Naive B cell (primary cell): ENCODE measurements around the gene QPCTL. TPM values are rescaled to one million over a fixed set of nuclear protein-coding genes. Genes with fewer than 3 reads are reported as not detected.
A peak's percentile ranks its signal among the peaks of the same experiment; 100 is the strongest.
"Not testable (repeated sequence)": the region's sequence is repeated elsewhere in the genome, so short reads cannot be mapped to it uniquely, and the experiment has no call there.

ENCODE experiments used
- ATAC-seq, 2 donors: fragments of 150-1000 bp; cut with Tn5 transposase; 2 replicates each; pipeline ENCODE4 v1.10.0; 2021; ENCODE audit warnings: low read depth in 2 of 2, mild to moderate bottlenecking in 2 of 2, moderate library complexity in 2 of 2
- DNase-seq: peaks from one replicate; pipeline ENCODE4 v3.0.0; 2022
- H3K27ac Mint-ChIP-seq, 6 donors: one replicate each; pipeline ENCODE4 v1.8.0; 2020 to 2022; ENCODE audit warnings: mild to moderate bottlenecking in 6 of 6, mixed read lengths in 6 of 6, moderate library complexity in 5 of 6, inconsistent platforms in 2 of 6
- H3K27me3 Mint-ChIP-seq, 3 donors: one replicate each; pipeline ENCODE4 v1.8.0; 2021 to 2022; ENCODE audit warnings: mixed read lengths in 3 of 3, mild to moderate bottlenecking in 1 of 3
- H3K36me3 Mint-ChIP-seq, 2 donors: one replicate each; pipeline ENCODE4 v1.8.0; 2020 to 2022; ENCODE audit warnings: mixed read lengths in 2 of 2, inconsistent platforms in 1 of 2, mild to moderate bottlenecking in 1 of 2
- H3K4me1 Mint-ChIP-seq, 3 donors: one replicate each; pipeline ENCODE4 v1.8.0; 2020 to 2022; ENCODE audit warnings: mixed read lengths in 3 of 3, inconsistent platforms in 1 of 3, mild to moderate bottlenecking in 1 of 3, moderate library complexity in 1 of 3
- H3K4me3 Mint-ChIP-seq, 8 donors: one replicate each; pipeline ENCODE4 v1.8.0; 2020 to 2022; ENCODE audit warnings: mild to moderate bottlenecking in 8 of 8, mixed read lengths in 8 of 8, moderate library complexity in 8 of 8, inconsistent platforms in 2 of 8
- H3K9me3 Mint-ChIP-seq, 7 donors: one replicate each; pipeline ENCODE4 v1.8.0; 2020 to 2022; ENCODE audit warnings: mixed read lengths in 7 of 7, mild to moderate bottlenecking in 5 of 7, inconsistent platforms in 2 of 7, moderate library complexity in 1 of 7
- polyA plus RNA-seq, 6 donors: library from polyadenylated mRNA; unstranded; fragments of 300-500 nt; fragmentation: Illumina TruSeq; gene quantifications; one replicate each; pipeline ENCODE4 v1.2.3, GENCODE V29; 2021; ENCODE audit warnings: low read depth in 6 of 6

The QPCTL gene
- polyA plus RNA-seq, 6 donors from 2014 or later: 0.70 to 6.8 (median 1.7) TPM

DNA sequence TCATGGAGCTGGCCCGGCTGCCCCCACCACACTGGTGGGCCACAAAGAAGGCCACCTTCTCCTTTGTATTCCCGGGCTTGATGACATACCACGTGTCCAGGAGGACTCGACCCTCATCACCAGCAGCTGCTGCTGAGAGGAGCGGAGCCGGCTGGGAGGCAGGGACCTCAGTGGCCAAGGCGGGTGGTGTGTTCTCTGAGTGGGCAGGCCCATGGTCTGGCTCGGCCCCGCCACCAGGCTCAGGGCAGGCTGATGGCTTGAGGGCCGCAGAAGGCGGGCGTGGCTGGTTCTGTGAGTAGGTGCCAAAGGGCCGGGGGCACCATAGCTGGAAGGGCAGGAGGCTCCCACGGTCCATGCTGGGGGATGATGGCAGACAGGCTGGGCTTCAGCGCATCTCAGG is 20.7 kb downstream of the QPCTL start:
- no peak for ATAC-seq
- no peak overlapping the region for H3K27ac Mint-ChIP-seq
- H3K4me1 Mint-ChIP-seq: peaks cover 29 to 39% (median 38%) of the 10 kb centered on the region in 3 donors
- peaks cover 0 to 11% of the 10 kb centered on the region in 2 donors for H3K36me3 Mint-ChIP-seq
- H3K9me3 Mint-ChIP-seq: no peaks in the 10 kb centered on the region
- no peaks in the 10 kb centered on the region for H3K27me3 Mint-ChIP-seq
- no peak overlapping the region for H3K4me3 Mint-ChIP-seq
- no peak for DNase-seq

DNA sequence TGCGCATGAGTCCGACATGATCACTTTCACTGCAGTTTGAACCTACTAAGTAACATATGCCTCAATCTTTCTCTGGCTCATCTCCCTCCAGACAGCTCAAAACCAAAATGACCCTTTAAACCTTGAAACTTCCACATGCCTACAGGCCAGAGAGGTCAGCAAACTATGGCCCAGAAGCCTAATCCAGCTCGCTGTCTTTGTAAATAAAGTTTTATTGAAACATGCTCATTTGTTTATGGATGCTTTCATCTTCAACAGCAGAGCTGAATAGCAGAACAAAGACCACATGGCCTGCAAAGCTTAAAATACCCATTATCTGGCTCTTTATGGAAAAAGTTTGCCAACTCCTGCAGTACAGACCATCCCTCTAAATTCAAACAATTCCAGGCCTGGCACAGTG is 22.7 kb downstream of the QPCTL start:
- Mint-ChIP-seq H3K27ac (peak overlapping the region in 2 of 6 donors; percentile 54 to 89), H3K4me3 (peak overlapping the region in 1 of 8 donors; percentile 86), H3K27me3 (no peaks in the 10 kb centered on the region), H3K9me3 (no peaks in the 10 kb centered on the region), H3K36me3 (peaks cover 8 to 11% of the 10 kb centered on the region in 2 donors), H3K4me1 (peaks cover 35 to 46% (median 39%) of the 10 kb centered on the region in 3 donors)
- DNase-seq (no peak), ATAC-seq (no peak)

DNA sequence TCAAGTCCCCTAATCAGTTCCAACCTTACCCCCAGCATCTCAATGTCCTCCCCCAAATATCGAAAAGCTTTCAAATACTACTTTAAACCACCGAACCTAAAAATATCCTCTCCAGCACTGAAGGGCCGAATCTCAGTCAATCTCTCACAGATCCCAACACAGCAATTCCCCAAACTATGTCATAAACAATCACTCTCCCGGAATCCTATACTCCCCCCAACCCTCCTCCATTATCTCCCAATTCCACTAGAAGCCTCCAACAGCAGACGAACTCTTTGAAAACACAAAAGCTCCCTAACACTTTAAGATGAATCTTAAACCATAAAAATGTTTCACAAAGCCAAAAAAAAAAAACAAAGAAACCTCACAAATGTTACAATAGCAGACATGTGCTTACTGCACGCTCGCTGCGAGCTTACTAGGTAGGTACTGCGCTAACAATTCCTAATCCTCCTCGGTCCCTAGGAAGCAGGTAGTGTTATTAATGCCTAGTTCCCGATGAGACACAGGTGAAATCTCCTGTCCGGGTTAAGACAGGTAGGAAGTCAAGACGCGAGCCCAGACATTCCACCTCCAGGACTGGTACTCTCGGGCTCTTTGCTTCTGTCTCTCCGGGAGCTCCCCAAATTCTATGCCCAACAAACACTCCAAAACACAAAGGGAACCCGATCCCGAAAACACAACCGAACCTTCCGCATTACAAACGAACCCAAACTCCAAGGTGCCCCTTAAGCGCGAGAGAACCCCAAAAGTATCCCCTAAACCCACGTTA is 24.1 kb downstream of the QPCTL start:
- peak overlapping the region; percentile 87 to 99 (median 98) for H3K27ac Mint-ChIP-seq
- H3K4me3 Mint-ChIP-seq: peak overlapping the region; percentile 86 to 99 (median 97)
- H3K9me3 Mint-ChIP-seq: no peaks in the 10 kb centered on the region
- peak; percentile 0 to 1 for ATAC-seq
- DNase-seq: no peak
- no peaks in the 10 kb centered on the region for H3K27me3 Mint-ChIP-seq
- H3K36me3 Mint-ChIP-seq: peaks cover 0 to 8% of the 10 kb centered on the region in 2 donors
- H3K4me1 Mint-ChIP-seq: peaks cover 30 to 41% (median 38%) of the 10 kb centered on the region in 3 donors

DNA sequence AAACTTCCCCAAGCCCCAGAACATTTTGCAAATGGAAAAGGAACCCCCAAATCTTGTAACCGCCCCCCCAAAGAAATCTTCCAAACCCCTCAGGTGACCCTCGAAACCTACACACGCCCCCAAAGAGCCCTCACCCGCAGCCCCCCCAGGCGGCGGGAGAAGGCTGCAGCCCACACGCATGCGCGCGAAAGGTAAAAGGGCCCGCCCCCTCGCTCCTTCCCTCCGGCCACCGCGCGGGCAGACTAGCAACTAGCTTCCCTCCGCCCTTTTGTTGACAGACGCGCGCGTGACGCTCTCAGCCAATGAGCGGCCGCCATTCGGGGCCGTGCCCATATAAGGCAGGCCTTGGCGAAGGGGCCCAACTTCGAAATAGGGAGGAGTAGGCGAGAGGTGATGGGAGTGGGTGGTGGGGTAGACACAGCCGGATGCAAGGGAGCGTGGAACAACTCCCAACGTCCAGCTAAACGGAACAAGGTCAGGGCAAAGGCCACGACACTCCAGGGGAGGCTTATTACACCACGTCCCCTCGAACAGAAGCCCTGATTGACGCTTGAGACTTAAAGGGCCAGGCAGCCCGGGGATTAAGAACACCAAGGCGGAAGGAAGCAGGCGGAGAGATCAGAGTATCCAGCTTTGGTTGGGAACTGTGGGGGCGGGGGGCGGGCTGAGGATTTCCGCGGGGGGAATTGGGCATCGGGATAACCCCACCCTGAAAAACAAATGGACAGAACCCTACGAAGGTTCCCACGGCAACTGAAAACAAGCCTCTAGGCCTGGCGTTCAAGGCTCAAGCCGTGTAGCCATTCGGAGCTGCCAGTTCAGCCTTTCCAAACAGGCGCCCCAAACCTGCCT is 24.9 kb downstream of the QPCTL start:
- peak; percentile 93 for ATAC-seq
- H3K4me3 Mint-ChIP-seq: peak overlapping the region; percentile 86 to 99 (median 97)
- peak overlapping the region; percentile 87 to 99 (median 98) for H3K27ac Mint-ChIP-seq
- peak; percentile 96 for DNase-seq
- H3K27me3 Mint-ChIP-seq: no peaks in the 10 kb centered on the region
- H3K9me3 Mint-ChIP-seq: no peaks in the 10 kb centered on the region
- H3K36me3 Mint-ChIP-seq: peaks cover 0 to 8% of the 10 kb centered on the region in 2 donors
- H3K4me1 Mint-ChIP-seq: peaks cover 35 to 41% (median 40%) of the 10 kb centered on the region in 3 donors

DNA sequence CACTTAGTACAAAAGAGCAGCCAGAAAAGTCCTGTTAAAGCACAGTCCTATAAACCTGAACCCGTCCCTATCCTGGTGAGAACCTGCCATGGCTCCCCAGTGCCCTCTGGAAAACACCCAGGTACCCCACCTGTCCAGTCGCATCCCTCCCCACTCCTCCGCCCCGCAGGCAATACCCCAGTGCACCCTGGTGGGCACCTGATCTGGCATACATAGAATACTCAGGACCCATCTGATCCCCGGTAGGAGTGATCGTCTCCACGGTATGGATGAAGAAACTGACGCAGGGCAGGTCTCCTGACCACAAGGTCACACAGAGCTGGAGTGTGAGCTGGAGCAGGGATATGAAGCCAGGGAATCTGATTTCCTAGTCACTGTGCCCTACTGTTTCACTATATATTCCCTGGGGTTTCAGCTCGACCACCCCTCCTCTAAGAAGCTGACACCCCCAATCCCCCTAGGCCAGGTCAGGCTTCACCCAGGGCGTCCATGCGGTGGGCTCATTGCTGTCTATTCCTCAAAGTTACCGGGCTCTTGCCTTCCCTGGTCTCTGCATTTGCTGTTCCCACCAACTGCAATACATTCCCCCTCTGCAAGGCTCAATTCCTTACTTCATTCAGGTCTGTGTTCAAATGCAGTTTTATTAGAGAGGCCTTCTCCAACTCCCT is 25.7 kb downstream of the QPCTL start:
- H3K36me3 Mint-ChIP-seq: peaks cover 0 to 8% of the 10 kb centered on the region in 2 donors
- DNase-seq (no peak), ATAC-seq (no peak)
- H3K4me3 Mint-ChIP-seq: peak overlapping the region; percentile 86 to 99 (median 97)
- H3K27ac Mint-ChIP-seq: peak overlapping the region; percentile 84 to 99 (median 98)
- H3K9me3 Mint-ChIP-seq: no peaks in the 10 kb centered on the region
- H3K27me3 Mint-ChIP-seq: no peaks in the 10 kb centered on the region
- H3K4me1 Mint-ChIP-seq: peaks cover 35 to 41% (median 40%) of the 10 kb centered on the region in 3 donors

DNA sequence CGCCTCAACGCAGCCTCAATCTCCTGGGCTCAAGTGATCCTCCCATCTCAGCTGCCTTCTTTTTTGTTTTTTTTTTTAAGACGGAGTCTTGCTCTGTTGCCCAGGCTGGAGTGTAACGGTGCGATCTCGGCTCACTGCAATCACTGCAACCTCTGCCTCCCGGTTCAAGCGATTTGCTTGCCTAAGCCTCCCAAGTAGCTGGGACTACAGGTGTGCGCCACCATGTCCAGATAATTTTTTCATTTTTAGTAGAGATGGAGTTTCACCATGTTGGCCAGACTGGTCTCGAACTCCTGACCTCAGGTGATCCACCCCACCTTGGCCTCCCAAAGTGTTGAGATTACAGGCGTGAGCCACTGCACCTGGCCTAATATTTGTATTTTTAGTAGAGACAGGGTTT is 27.6 kb downstream of the QPCTL start:
- ATAC-seq, H3K27me3 Mint-ChIP-seq, H3K36me3 Mint-ChIP-seq, H3K9me3 Mint-ChIP-seq, DNase-seq: not testable (repeated sequence)
- Mint-ChIP-seq H3K4me1 (peaks cover 37 to 45% (median 42%) of the 10 kb centered on the region in 3 donors), H3K4me3 (peak overlapping the region in 1 of 8 donors; percentile 24), H3K27ac (peak overlapping the region in 1 of 6 donors; percentile 24)

DNA sequence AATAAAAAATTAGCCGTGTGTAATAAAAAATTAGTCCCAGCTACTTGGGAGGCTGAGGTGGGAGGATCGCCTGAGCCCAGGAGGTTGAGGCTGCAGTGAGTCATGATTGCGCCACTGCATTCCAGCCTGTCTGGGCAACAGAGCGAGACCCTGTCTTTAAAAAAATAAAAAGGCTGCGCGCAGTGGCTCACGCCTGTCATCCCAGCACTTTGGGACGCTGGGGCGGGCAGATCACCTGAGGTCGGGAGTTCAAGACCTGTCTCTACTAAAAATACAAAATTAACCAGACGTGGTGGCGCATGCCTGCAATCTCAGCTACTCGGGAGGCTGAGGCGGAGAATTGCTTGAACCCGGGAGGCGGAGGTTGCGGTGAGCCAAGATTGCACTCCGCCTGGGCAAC is 36.2 kb downstream of the QPCTL start:
- peak overlapping the region in 3 of 6 donors; percentile 31 to 95 (median 77) for H3K27ac Mint-ChIP-seq
- H3K4me1 Mint-ChIP-seq: peaks cover 28 to 57% (median 43%) of the 10 kb centered on the region in 3 donors

DNA sequence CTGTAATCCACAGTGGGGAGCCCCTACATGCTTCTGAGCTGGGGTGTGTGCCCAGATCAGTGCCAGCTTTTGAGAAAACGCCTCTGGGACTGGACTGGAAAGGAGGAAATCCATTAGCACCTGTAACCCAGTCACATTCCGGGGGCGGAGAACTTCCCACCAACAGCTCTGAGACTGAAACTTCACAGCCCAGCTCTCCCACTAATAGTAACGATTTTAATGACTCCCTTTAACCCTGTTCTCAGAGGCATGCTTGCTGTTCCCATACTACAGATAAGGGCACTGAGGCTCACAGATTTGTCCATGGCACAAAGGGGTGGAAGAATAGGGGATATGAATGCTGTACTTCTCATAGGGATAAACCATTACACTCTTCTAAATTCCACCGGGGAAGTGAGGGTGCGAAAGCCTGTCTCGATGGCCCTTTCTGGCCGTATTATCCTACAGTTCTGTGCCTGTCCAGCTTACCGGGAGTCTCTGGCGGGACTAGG is 37.4 kb downstream of the QPCTL start:
- H3K4me3 Mint-ChIP-seq: peak overlapping the region; percentile 89 to 98 (median 95)
- peak overlapping the region; percentile 78 to 99 (median 96) for H3K27ac Mint-ChIP-seq
- H3K4me1 Mint-ChIP-seq: peaks cover 23 to 51% (median 38%) of the 10 kb centered on the region in 3 donors
- H3K36me3 Mint-ChIP-seq: no peaks in the 10 kb centered on the region
- no peaks in the 10 kb centered on the region for H3K27me3 Mint-ChIP-seq
- ATAC-seq (no peak), DNase-seq (no peak)
- H3K9me3 Mint-ChIP-seq: no peaks in the 10 kb centered on the region

More for the DNA sequence above, 36.2 kb downstream of the QPCTL start:
- not testable (repeated sequence) for H3K9me3 Mint-ChIP-seq, H3K36me3 Mint-ChIP-seq, ATAC-seq, DNase-seq, H3K27me3 Mint-ChIP-seq
- H3K4me3 Mint-ChIP-seq: peak overlapping the region in 5 of 8 donors; percentile 23 to 76 (median 32)

DNA sequence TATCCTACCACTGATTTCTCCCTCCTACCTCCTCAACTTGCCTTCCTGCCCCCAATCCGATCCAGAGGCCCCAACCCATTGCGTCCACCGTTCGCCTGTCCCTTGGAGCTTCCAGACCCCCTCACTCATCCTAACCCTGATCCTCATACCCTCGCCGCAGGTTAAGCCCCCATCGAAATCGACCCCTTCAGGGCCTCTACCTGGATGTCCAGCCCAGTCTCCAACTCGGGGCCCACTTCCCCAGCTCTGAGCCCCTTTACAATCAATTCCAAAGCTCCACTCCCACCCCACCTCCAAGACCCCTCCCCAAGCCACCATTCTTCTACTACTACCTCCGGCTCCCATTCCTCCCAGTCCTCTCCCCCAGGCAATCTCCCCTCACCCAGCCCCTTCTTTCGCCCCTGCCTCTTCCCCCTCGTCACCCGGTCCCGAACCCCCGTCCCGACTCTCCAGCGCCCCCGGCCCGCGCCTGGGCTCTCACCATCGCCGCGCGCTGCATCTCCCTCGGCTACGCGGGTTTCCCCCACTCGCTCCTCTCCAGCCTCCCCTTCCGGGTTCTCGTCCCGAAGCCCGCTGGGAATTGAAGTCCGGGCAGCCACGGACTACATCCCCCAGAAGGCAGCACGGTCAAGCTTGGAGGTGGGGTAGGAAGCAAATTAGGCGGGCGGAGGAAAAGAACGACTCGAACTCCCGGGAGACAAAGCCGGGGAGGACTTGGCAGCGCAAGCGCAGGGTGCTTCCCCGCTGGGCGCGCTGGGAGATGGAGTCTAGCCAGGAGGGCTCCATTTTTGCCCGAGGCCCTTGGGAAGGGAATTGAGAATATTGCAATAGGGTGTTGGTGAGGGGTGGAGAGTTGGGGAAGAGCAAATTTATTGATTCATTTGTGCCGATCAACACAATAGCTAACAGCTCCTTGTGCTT is 38.2 kb downstream of the QPCTL start, which contains the start of gene FBXO46:
Gene FBXO46 (minus strand): TSS at position 529 of the 921 bp plus-strand sequence. CDS start 17,401 bp downstream, outside the sequence.
- no peaks in the 10 kb centered on the region for H3K27me3 Mint-ChIP-seq
- H3K4me1 Mint-ChIP-seq: peaks cover 23 to 51% (median 38%) of the 10 kb centered on the region in 3 donors
- H3K9me3 Mint-ChIP-seq: no peaks in the 10 kb centered on the region
- peak within 1 kb of the TSS; percentile 90 to 99 (median 96) for H3K27ac Mint-ChIP-seq
- DNase-seq: peak; percentile 90
- peak within 1 kb of the TSS; percentile 89 to 98 (median 95) for H3K4me3 Mint-ChIP-seq
- ATAC-seq: peak; percentile 99
- no peaks in the 10 kb centered on the region for H3K36me3 Mint-ChIP-seq

DNA sequence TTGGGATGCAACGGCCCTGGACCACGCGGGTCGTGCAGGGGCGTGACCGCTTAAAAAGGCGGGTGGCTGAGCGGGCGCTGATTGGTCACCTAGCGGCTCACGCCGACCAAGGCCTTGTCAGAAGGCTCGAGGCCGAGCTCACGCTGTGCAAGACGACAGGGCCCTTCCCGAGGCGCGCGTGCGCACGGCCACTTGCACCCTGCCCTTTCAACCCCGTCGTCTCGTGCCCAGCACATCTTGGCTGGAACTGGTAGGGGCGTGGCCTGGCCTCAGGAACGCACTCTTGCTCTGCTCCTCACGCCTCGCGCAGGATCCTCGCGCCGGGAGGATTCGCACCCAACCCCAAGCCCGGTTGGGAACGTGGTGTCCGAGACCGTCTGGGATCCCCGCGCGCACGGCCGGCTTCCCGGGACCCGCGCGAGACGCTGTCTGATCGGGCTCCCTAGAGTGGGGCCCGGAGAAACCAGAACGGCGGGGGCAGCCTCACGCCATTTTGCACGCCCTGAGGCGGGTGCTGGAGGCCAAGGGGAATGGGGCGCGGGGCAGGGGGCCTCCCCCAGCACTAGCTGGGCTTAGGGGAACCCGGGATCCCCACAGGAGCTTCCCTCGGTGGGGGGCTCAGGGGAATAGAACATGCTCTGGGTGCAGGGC is 40.8 kb downstream of the QPCTL start, which contains the start of gene MEIOSIN:
Gene MEIOSIN (plus strand): TSS at position 280 of the 651 bp plus-strand sequence. CDS start 1,938 bp downstream, outside the sequence.
- peaks cover 0 to 5% (median 0%) of the 10 kb centered on the region in 3 donors for H3K27me3 Mint-ChIP-seq
- H3K4me1 Mint-ChIP-seq: peaks cover 19 to 28% (median 26%) of the 10 kb centered on the region in 3 donors
- peak within 1 kb of the TSS in 5 of 8 donors; percentile 13 to 76 (median 60) for H3K4me3 Mint-ChIP-seq
- H3K36me3 Mint-ChIP-seq: no peaks in the 10 kb centered on the region
- ATAC-seq (no peak), DNase-seq (no peak)
- peak within 1 kb of the TSS in 3 of 6 donors; percentile 24 to 47 (median 41) for H3K27ac Mint-ChIP-seq
- no peaks in the 10 kb centered on the region for H3K9me3 Mint-ChIP-seq
